H9 (cell line): Measurements from ENCODE around the gene SCAP. TPM values are rescaled to one million over a fixed set of nuclear protein-coding genes. Genes with fewer than 3 reads are reported as not detected.

Source experiments
- DNase-seq: peaks from one replicate; pipeline ENCODE4 v3.0.0-alpha.2; 2017
- H2AFZ ChIP-seq: one replicate; pipeline ENCODE4 v1.6.1; 2013; ENCODE audit warnings: mild to moderate bottlenecking, low read length, control low read depth, moderate library complexity
- H2AK5ac ChIP-seq: 2 replicates; pipeline ENCODE4 v1.6.1; 2013; ENCODE audit warnings: low read length, control low read depth, mixed read lengths; ENCODE audit not compliant: insufficient read length
- H2BK120ac ChIP-seq: one replicate; pipeline ENCODE4 v1.6.1; 2013; ENCODE audit warnings: low read depth, mild to moderate bottlenecking, low read length, control low read depth, inconsistent platforms; ENCODE audit not compliant: poor library complexity, severe bottlenecking
- H2BK12ac ChIP-seq: 2 replicates; pipeline ENCODE4 v1.6.1; 2013; ENCODE audit warnings: low read length, control low read depth, mixed read lengths, low read depth; ENCODE audit not compliant: insufficient read length
- H2BK15ac ChIP-seq: 2 replicates; pipeline ENCODE4 v1.6.1; 2013; ENCODE audit warnings: low read depth, low read length, control low read depth
- H2BK20ac ChIP-seq: one replicate; pipeline ENCODE4 v1.6.1; 2013; ENCODE audit warnings: low read depth, mild to moderate bottlenecking, low read length, control low read depth, inconsistent platforms; ENCODE audit not compliant: poor library complexity, severe bottlenecking
- H2BK5ac ChIP-seq: 2 replicates; pipeline ENCODE4 v1.6.1; 2013; ENCODE audit warnings: low read length, control low read depth, mixed read lengths; ENCODE audit not compliant: insufficient read length
- H3K14ac ChIP-seq: 2 replicates; pipeline ENCODE4 v1.6.1; 2013; ENCODE audit warnings: low read length, control low read depth; ENCODE audit not compliant: insufficient read depth
- H3K18ac ChIP-seq: 2 replicates; pipeline ENCODE4 v1.6.1; 2013; ENCODE audit warnings: low read depth, mild to moderate bottlenecking, mixed read lengths, low read length, control low read depth; ENCODE audit not compliant: insufficient read length
- H3K23ac ChIP-seq: 2 replicates; pipeline ENCODE4 v1.6.1; 2013; ENCODE audit warnings: low read length, control low read depth, mixed read lengths, low read depth; ENCODE audit not compliant: insufficient read length
- H3K23me2 ChIP-seq: 2 replicates; pipeline ENCODE4 v1.6.1; 2013; ENCODE audit warnings: low read depth, mild to moderate bottlenecking, mixed read lengths, low read length, control low read depth; ENCODE audit not compliant: insufficient read length, poor library complexity, severe bottlenecking
- H3K27ac ChIP-seq: 2 replicates; pipeline ENCODE4 v1.5.1; 2013; ENCODE audit warnings: low read length, control low read depth, mixed read lengths, low read depth; ENCODE audit not compliant: insufficient read length
- H3K27me3 ChIP-seq: 2 replicates; pipeline ENCODE4 v1.6.1; 2013; ENCODE audit warnings: low read length, control low read depth, inconsistent platforms; ENCODE audit not compliant: insufficient read depth
- H3K4ac ChIP-seq: 2 replicates; pipeline ENCODE4 v1.6.1; 2013; ENCODE audit warnings: low read depth, mild to moderate bottlenecking, control low read depth, inconsistent platforms, low read length, moderate library complexity
- H3K4me1 ChIP-seq: 2 replicates; pipeline ENCODE4 v1.6.1; 2013; ENCODE audit warnings: low read length, control low read depth, inconsistent platforms; ENCODE audit not compliant: insufficient read depth
- H3K4me2 ChIP-seq: 2 replicates; pipeline ENCODE4 v1.6.1; 2013; ENCODE audit warnings: low read length, control low read depth, mixed read lengths; ENCODE audit not compliant: insufficient read length, insufficient read depth
- H3K56ac ChIP-seq: 2 replicates; pipeline ENCODE4 v1.6.1; 2013; ENCODE audit warnings: low read depth, mild to moderate bottlenecking, mixed read lengths, low read length, control low read depth; ENCODE audit not compliant: insufficient read length
- H3K79me1 ChIP-seq: 2 replicates; pipeline ENCODE4 v1.6.1; 2013; ENCODE audit warnings: low read depth, mild to moderate bottlenecking, moderate library complexity, low read length, control low read depth, inconsistent platforms; ENCODE audit not compliant: insufficient read depth, poor library complexity, severe bottlenecking
- H3K79me2 ChIP-seq: 2 replicates; pipeline ENCODE4 v1.6.1; 2013; ENCODE audit warnings: low read length, control low read depth, inconsistent platforms; ENCODE audit not compliant: insufficient read depth
- H3K9ac ChIP-seq: 2 replicates; pipeline ENCODE4 v1.6.1; 2013; ENCODE audit warnings: low read length, control low read depth, mixed read lengths; ENCODE audit not compliant: insufficient read length; ENCODE audit errors: extremely low read depth
- H3K9me3 ChIP-seq: one replicate; pipeline ENCODE4 v1.6.1; 2013; ENCODE audit warnings: low read depth, low read length, inconsistent platforms; ENCODE audit not compliant: control insufficient read depth
- H3T11ph ChIP-seq: one replicate; pipeline ENCODE4 v1.6.1; 2013; ENCODE audit warnings: mild to moderate bottlenecking, low read length, control low read depth, inconsistent platforms
- H4K20me1 ChIP-seq: one replicate; pipeline ENCODE4 v1.6.1; 2013; ENCODE audit not compliant: control insufficient read depth, insufficient read length, insufficient read depth
- H4K5ac ChIP-seq: 2 replicates; pipeline ENCODE4 v1.6.1; 2013; ENCODE audit warnings: low read depth, mild to moderate bottlenecking, mixed read lengths, low read length, control low read depth; ENCODE audit not compliant: insufficient read length
- H4K8ac ChIP-seq: replicated peaks from 2 replicates; pipeline ENCODE4 v1.6.1; 2013; ENCODE audit warnings: low read length, control low read depth, mixed read lengths, low read depth; ENCODE audit not compliant: insufficient read length
- H4K91ac ChIP-seq: 2 replicates; pipeline ENCODE4 v1.6.1; 2013; ENCODE audit warnings: low read depth, mild to moderate bottlenecking, moderate library complexity, mixed read lengths, low read length, control low read depth; ENCODE audit not compliant: insufficient read length
- H3K27ac Mint-ChIP-seq, 3 experiments: 2 replicates in 2 of 3; 3 replicates in 1 of 3; pipeline ENCODE4 v1.8.0; 2020 to 2021; ENCODE audit warnings: mixed read lengths in 3 of 3, mild to moderate bottlenecking in 1 of 3, moderate library complexity in 1 of 3
- H3K27me3 Mint-ChIP-seq: 2 replicates; pipeline ENCODE4 v1.8.0; 2021; ENCODE audit warnings: low read depth, mild to moderate bottlenecking, moderate library complexity, mixed read lengths
- H3K36me3 Mint-ChIP-seq, 3 experiments: 2 replicates in 2 of 3; 3 replicates in 1 of 3; pipeline ENCODE4 v1.8.0; 2020 to 2021; ENCODE audit warnings: low read depth in 3 of 3, mixed read lengths in 3 of 3; ENCODE audit not compliant: insufficient read depth in 1 of 3
- H3K4me1 Mint-ChIP-seq, 2 experiments: 2 replicates each; pipeline ENCODE4 v1.8.0; 2020; ENCODE audit warnings: mixed read lengths in 2 of 2
- H3K4me3 Mint-ChIP-seq, 2 experiments: 2 replicates in 1 of 2; 3 replicates in 1 of 2; pipeline ENCODE4 v1.8.0; 2020 to 2021; ENCODE audit warnings: mild to moderate bottlenecking in 2 of 2, mixed read lengths in 2 of 2, moderate library complexity in 1 of 2
- H3K9me3 Mint-ChIP-seq, 2 experiments: 2 replicates in 1 of 2; 3 replicates in 1 of 2; pipeline ENCODE4 v1.8.0; 2020; ENCODE audit warnings: mild to moderate bottlenecking in 2 of 2, mixed read lengths in 2 of 2, moderate library complexity in 1 of 2
- WGBS: extraction: QIAGEN DNeasy Blood & Tissue Kit; methylation state at CpG from one replicate; pipeline ENCODE4 v1.1.7; 2013; ENCODE audit warnings: missing lambda C conversion rate, low lambda C conversion rate, mixed read lengths; ENCODE audit not compliant: insufficient read length; ENCODE audit errors: extremely low coverage; 5-methylcytosine and 5-hydroxymethylcytosine counted together
- total RNA-seq: library from RNA; stranded (reverse); gene quantifications from 2 replicates; pipeline ENCODE4 v1.2.1, GENCODE V29; 2021
- TF ChIP-seq, protein P1 (sequence below): fragments of 200-600 bp; sonication (generic); conservative IDR thresholded peaks from 3 replicates; pipeline ENCODE4 v1.8.0; 2021; ENCODE audit warnings: antibody characterized with exemption, mild to moderate bottlenecking

Gene SCAP
- total RNA-seq, 1 experiment from 2014 or later, result 104 TPM

GRCh38 chr3:47367631-47368030, 108.1 kb downstream of the SCAP start:
- no peak overlapping the region for H2BK5ac ChIP-seq
- no peaks in the 10 kb centered on the region for H3K36me3 Mint-ChIP-seq
- no peak overlapping the region for H3K56ac ChIP-seq
- no peaks in the 10 kb centered on the region for H3K23me2 ChIP-seq
- no peaks in the 10 kb centered on the region for H4K20me1 ChIP-seq
- H3K9me3 Mint-ChIP-seq, result no peaks in the 10 kb centered on the region
- H3T11ph ChIP-seq, result no peak overlapping the region
- H3K9me3 ChIP-seq, result no peaks in the 10 kb centered on the region
- H3K14ac ChIP-seq, result no peak overlapping the region
- H3K27ac Mint-ChIP-seq, result 0 out of 7 replicates have a peak overlapping the region, but pooled peaks of 1 of the 3 experiments have one; percentile 4
- no peak overlapping the region for H3K9ac ChIP-seq
- no peak overlapping the region for H4K5ac ChIP-seq
- no peak overlapping the region for H3K27ac ChIP-seq
- no peaks in the 10 kb centered on the region for H3K79me2 ChIP-seq
- H2AK5ac ChIP-seq, result no peak overlapping the region
- H3K4me3 Mint-ChIP-seq, result no peak overlapping the region
- no peaks in the 10 kb centered on the region; the same call in 1 of the 2 replicates for H3K27me3 Mint-ChIP-seq
- WGBS, result no CpG with 5 or more reads among the region's 7 CpGs
- H3K23ac ChIP-seq, result no peak overlapping the region
- no peaks in the 10 kb centered on the region for H3K79me1 ChIP-seq
- no peaks in the 10 kb centered on the region for H3K4me1 ChIP-seq
- no peak for DNase-seq
- H2BK12ac ChIP-seq, result no peak overlapping the region
- no peak overlapping the region for H2BK20ac ChIP-seq
- H3K4ac ChIP-seq, result no peak overlapping the region
- TF ChIP-seq, protein P1, sequence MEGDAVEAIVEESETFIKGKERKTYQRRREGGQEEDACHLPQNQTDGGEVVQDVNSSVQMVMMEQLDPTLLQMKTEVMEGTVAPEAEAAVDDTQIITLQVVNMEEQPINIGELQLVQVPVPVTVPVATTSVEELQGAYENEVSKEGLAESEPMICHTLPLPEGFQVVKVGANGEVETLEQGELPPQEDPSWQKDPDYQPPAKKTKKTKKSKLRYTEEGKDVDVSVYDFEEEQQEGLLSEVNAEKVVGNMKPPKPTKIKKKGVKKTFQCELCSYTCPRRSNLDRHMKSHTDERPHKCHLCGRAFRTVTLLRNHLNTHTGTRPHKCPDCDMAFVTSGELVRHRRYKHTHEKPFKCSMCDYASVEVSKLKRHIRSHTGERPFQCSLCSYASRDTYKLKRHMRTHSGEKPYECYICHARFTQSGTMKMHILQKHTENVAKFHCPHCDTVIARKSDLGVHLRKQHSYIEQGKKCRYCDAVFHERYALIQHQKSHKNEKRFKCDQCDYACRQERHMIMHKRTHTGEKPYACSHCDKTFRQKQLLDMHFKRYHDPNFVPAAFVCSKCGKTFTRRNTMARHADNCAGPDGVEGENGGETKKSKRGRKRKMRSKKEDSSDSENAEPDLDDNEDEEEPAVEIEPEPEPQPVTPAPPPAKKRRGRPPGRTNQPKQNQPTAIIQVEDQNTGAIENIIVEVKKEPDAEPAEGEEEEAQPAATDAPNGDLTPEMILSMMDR, result no peak
- H2AFZ ChIP-seq, result no peak overlapping the region
- no peak overlapping the region for H2BK120ac ChIP-seq
- no peak overlapping the region for H3K18ac ChIP-seq
- no peak overlapping the region for H4K8ac ChIP-seq
- H3K4me1 Mint-ChIP-seq, result peaks cover 9 to 12% of the 10 kb centered on the region in 2 experiments
- H3K27me3 ChIP-seq, result no peaks in the 10 kb centered on the region
- no peak overlapping the region for H2BK15ac ChIP-seq
- H3K4me2 ChIP-seq, result no peak overlapping the region
- no peak overlapping the region for H4K91ac ChIP-seq
